PC-3 (cell line): Measurements from ENCODE around the gene SPRING1. TPM values are rescaled to one million over a fixed set of nuclear protein-coding genes. Genes with fewer than 3 reads are reported as not detected.

Source experiments
- ATAC-seq: fragments of 200-7000 bp; cut with Tn5 transposase; 2 replicates; pipeline ENCODE4 v1.9.1; 2020; ENCODE audit warnings: mild to moderate bottlenecking, moderate library complexity
- BruUV-seq: library from RNA; stranded (reverse); fragments of 400-500 nt; replicated peaks from 2 replicates; lab custom pipeline; 2021; lab: Mats Ljungman, UMichigan
- CTCF ChIA-PET: fragments of 300-600 bp; sonication (Branson Sonifier 250); formaldehyde crosslinking; loops from one replicate; lab custom pipeline; 2022; ENCODE audit warnings: antibody characterized with exemption; lab: Charles Lee
- POLR2A ChIA-PET: fragments of 300-600 bp; sonication (Branson Sonifier 250); formaldehyde crosslinking; loops from one replicate; lab custom pipeline; 2022; ENCODE audit warnings: antibody characterized with exemption; ENCODE audit not compliant: unreplicated experiment; lab: Charles Lee
- DNase-seq: peaks from one replicate; pipeline ENCODE4 v3.0.0-alpha.2; 2015
- H2AFZ ChIP-seq: fragments of 300-600 bp; sonication (generic); 2 replicates; pipeline ENCODE4 v1.6.0; 2016; ENCODE audit warnings: antibody characterized with exemption, low read length
- H3F3A ChIP-seq: fragments of 300-600 bp; sonication (generic); one replicate; pipeline ENCODE4 v1.6.0; 2017; ENCODE audit warnings: antibody characterized with exemption, low read length, control low read depth, mild to moderate bottlenecking; ENCODE audit not compliant: unreplicated experiment
- H3K27ac ChIP-seq: fragments of 300-600 bp; sonication (generic); 2 replicates; pipeline ENCODE4 v1.5.1; 2016; ENCODE audit warnings: mild to moderate bottlenecking, low read length
- H3K27me3 ChIP-seq: fragments of 300-600 bp; sonication (generic); 2 replicates; pipeline ENCODE4 v1.6.1; 2016; ENCODE audit warnings: low read length, mixed read lengths
- H3K36me3 ChIP-seq: fragments of 300-600 bp; sonication (generic); 2 replicates; pipeline ENCODE4 v1.6.1; 2016; ENCODE audit warnings: low read depth, mixed run types, low read length, mixed read lengths
- H3K4me1 ChIP-seq: fragments of 300-600 bp; sonication (generic); 2 replicates; pipeline ENCODE4 v1.5.1; 2016; ENCODE audit warnings: low read length; ENCODE audit not compliant: insufficient read depth
- H3K4me2 ChIP-seq: fragments of 300-600 bp; sonication (generic); 2 replicates; pipeline ENCODE4 v1.6.0; 2016; ENCODE audit warnings: low read length
- H3K4me3 ChIP-seq: fragments of 300-600 bp; sonication (generic); 2 replicates; pipeline ENCODE4 v1.5.1; 2016; ENCODE audit warnings: mild to moderate bottlenecking, low read length, mixed read lengths
- H3K79me2 ChIP-seq: fragments of 300-600 bp; sonication (generic); 2 replicates; pipeline ENCODE4 v1.6.1; 2017; ENCODE audit warnings: low read length, mixed read lengths
- H3K9ac ChIP-seq: fragments of 300-600 bp; sonication (generic); 2 replicates; pipeline ENCODE4 v1.6.0; 2016; ENCODE audit warnings: mild to moderate bottlenecking, low read length
- H3K9me2 ChIP-seq: fragments of 300-600 bp; sonication (generic); replicated peaks from 2 replicates; pipeline ENCODE4 v1.6.1; 2016; ENCODE audit warnings: mixed run types, low read length, mixed read lengths
- H3K9me3 ChIP-seq: fragments of 300-600 bp; sonication (generic); 2 replicates; pipeline ENCODE4 v1.6.1; 2016; ENCODE audit warnings: low read length, mixed read lengths
- H4K20me1 ChIP-seq: fragments of 300-600 bp; sonication (generic); 2 replicates; pipeline ENCODE4 v1.6.1; 2016; ENCODE audit warnings: low read length, mixed read lengths
- EZH2 ChIP-seq: fragments of 300-600 bp; sonication (generic); IDR thresholded peaks from one replicate; pipeline ENCODE4 v1.6.1; 2017; ENCODE audit warnings: antibody characterized with exemption, mild to moderate bottlenecking, low read length; ENCODE audit not compliant: unreplicated experiment
- EZH2phosphoT487 ChIP-seq: fragments of 300-600 bp; sonication (generic); IDR thresholded peaks from 2 replicates; pipeline ENCODE4 v1.6.1; 2018; ENCODE audit warnings: mild to moderate bottlenecking, antibody characterized with exemption, low read length, borderline replicate concordance
- intact Hi-C: fragments of 100-400 bp; cut with micrococcal nuclease; formaldehyde crosslinking; loops from 2 replicates; pipeline ENCODE4 v1.9.0; 2023
- total RNA-seq: library from RNA; depleted of rRNA; stranded (reverse); fragments of >200 nt; gene quantifications from 2 replicates; pipeline ENCODE4 v1.2.3, GENCODE V29; 2014
- TF ChIP-seq, protein P1 (sequence below): fragments of 300-600 bp; sonication (generic); conservative IDR thresholded peaks from 2 replicates; pipeline ENCODE4 v1.5.1; 2017; ENCODE audit warnings: antibody characterized with exemption, low read depth, mild to moderate bottlenecking, low read length

The SPRING1 gene
- total RNA-seq, 1 experiment from 2014 or later = 33.4 TPM

DNA sequence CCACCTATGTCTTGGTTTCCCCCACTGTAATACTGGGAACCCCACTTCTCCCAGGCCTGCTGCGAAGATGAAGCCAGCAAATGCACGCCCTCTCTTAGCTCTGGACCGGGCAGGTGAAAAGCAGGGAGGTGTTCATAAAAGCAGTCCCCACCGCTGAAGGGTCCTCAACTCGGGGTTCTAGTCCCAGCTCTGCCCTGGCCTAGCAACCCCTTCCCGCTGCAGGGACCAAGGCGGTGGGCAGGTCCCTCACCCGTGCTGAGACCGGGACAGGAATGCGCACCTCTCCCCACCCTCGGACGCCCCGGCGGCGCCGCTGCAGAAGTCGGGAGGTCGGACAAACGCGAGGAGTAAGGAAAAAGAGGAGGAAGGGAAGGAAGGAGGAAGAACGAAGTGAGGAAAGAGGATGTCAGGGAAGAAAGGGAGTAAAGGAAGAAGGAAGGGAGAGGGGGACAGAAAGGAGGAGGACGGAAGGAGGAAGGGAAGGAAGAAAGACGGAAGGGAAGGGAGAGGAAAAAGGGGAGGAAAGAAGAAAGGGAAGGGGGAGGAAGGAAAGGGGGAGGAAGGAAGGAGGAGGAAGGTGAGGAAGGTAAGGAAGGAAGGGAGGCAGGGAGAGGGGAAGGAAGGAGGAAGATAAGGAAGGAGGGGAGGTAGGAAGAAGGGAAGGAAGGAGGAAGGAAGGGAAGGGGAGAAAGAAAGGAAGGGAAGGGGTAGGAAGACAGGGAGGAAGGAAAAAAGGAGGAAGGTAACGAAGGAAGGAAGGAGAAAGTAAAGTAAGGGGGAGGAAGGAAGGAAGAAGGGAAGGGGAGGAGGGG is 701 bp downstream of the SPRING1 start:
- TF ChIP-seq EZH2 (no peak), EZH2phosphoT487 (no peak)
- TF ChIP-seq, protein P1, sequence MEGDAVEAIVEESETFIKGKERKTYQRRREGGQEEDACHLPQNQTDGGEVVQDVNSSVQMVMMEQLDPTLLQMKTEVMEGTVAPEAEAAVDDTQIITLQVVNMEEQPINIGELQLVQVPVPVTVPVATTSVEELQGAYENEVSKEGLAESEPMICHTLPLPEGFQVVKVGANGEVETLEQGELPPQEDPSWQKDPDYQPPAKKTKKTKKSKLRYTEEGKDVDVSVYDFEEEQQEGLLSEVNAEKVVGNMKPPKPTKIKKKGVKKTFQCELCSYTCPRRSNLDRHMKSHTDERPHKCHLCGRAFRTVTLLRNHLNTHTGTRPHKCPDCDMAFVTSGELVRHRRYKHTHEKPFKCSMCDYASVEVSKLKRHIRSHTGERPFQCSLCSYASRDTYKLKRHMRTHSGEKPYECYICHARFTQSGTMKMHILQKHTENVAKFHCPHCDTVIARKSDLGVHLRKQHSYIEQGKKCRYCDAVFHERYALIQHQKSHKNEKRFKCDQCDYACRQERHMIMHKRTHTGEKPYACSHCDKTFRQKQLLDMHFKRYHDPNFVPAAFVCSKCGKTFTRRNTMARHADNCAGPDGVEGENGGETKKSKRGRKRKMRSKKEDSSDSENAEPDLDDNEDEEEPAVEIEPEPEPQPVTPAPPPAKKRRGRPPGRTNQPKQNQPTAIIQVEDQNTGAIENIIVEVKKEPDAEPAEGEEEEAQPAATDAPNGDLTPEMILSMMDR = no peak
- Histone ChIP-seq H3K9me3 (no peaks in the 10 kb centered on the region), H3K36me3 (peaks cover 16% of the 10 kb centered on the region), H3K4me3 (peak overlapping the region; percentile 97), H3K9ac (peak overlapping the region; percentile 79), H3K4me2 (peak overlapping the region; percentile 99), H3K4me1 (peaks cover 35% of the 10 kb centered on the region), H3K27ac (no peak overlapping the region), H3F3A (no peaks in the 10 kb centered on the region), H3K27me3 (no peaks in the 10 kb centered on the region), H3K9me2 (no peaks in the 10 kb centered on the region), H2AFZ (peak overlapping the region; percentile 55; the same call in 1 of the 2 replicates), H3K79me2 (peaks cover 48% of the 10 kb centered on the region), H4K20me1 (peaks cover 12% of the 10 kb centered on the region)
- intact Hi-C loops = loop anchor here (5.0 kb wide), 3 partner anchors 125 to 220 kb away; no protein-coding TSS in a partner anchor
- TSS peak; percentile 43 for BruUV-seq
- CTCF ChIA-PET = interaction anchor here (0.6 kb wide), 1 partner anchor 15 kb away, joined by 4 read pairs; no protein-coding TSS in a partner anchor
- DNase-seq (no peak), ATAC-seq (no peak)
- POLR2A ChIA-PET = no interaction called here

- Histone ChIP-seq H3K9me2 (no peaks in the 10 kb centered on the region), H3K36me3 (peaks cover 16% of the 10 kb centered on the region), H4K20me1 (peaks cover 15% of the 10 kb centered on the region), H3F3A (no peaks in the 10 kb centered on the region), H3K27me3 (no peaks in the 10 kb centered on the region), H3K4me1 (peaks cover 35% of the 10 kb centered on the region), H3K9ac (peak overlapping the region; percentile 79; the same call in 1 of the 2 replicates), H3K4me3 (peak overlapping the region; percentile 97), H3K4me2 (peak overlapping the region; percentile 99), H3K79me2 (peaks cover 59% of the 10 kb centered on the region), H2AFZ (no peak overlapping the region), H3K9me3 (no peaks in the 10 kb centered on the region), H3K27ac (no peak overlapping the region)
- ATAC-seq (no peak), DNase-seq (peak; percentile 50)
- no TSS peak for BruUV-seq
- CTCF ChIA-PET = no interaction called here
- POLR2A ChIA-PET = no interaction called here
- TF ChIP-seq EZH2 (no peak), EZH2phosphoT487 (no peak)
- TF ChIP-seq, protein P1 = no peak
- intact Hi-C loops = loop anchor here (5.0 kb wide), 3 partner anchors 126 to 221 kb away; no protein-coding TSS in a partner anchor
Observed at GRCh38 chr12:116735951-116736599, 1.8 kb downstream of the SPRING1 start.
